Heart left ventricle (tissue), 13 donors: ENCODE measurements around the gene TMEM106B.

Experiments
- POLR2A ChIP-seq, 2 donors: fragments of 450-650 bp; IDR thresholded peaks; one replicate each; pipeline ENCODE4 v1.6.1; 2017; ENCODE audit warnings: antibody characterized with exemption in 2 of 2, mild to moderate bottlenecking in 2 of 2, moderate library complexity in 2 of 2
- TF ChIP-seq, protein P1 (sequence below), 12 donors: fragments of 200-600 bp; sonication (generic) in 4 of 12; IDR thresholded peaks; one replicate each; pipeline versions ENCODE4 v1.5.0 to v1.8.0; 2018 to 2022; ENCODE audit warnings: antibody characterized with exemption in 12 of 12, mild to moderate bottlenecking in 5 of 12
- donor health status: ischemic (EF 13 %, LVEDD 7.1; RV severe dilation, severe dysfunction).
- donor health status: DM: no; HTN: yes; CAD: no.
- donor health status: DM: no; HTN: no; CAD: no.
- donor health status: ischemic (EF 25% LVEDD 6.9; RV normal size, moderate dysfunction).
- donor health status: ischemic (EF 25% LVEDD 5.7; RV mildly dilated, moderate dysfunction).
- donor health status: ischemic (EF 35%, LVEDD 5.7; RV mildly dilated, moderate dysfunction).
- donor health status: nonischemic (EF 11% LVEDD 7.7; RV severe dilation, severe dysfunction).
- donor health status: DM: yes; HTN: yes; CAD: no.
- donor health status: PGD.
- donor health status: ischemic (EF 29% LVEDD 5.4; RV normal size, mild dysfunction).
- donor health status: nonischemic (EF 23%, LVEDD 6.1; RV moderate dilation, normal function).

GRCh38 chr7:12289996-12290395 is 78.9 kb downstream of the TMEM106B start:
- TF ChIP-seq, protein P1, sequence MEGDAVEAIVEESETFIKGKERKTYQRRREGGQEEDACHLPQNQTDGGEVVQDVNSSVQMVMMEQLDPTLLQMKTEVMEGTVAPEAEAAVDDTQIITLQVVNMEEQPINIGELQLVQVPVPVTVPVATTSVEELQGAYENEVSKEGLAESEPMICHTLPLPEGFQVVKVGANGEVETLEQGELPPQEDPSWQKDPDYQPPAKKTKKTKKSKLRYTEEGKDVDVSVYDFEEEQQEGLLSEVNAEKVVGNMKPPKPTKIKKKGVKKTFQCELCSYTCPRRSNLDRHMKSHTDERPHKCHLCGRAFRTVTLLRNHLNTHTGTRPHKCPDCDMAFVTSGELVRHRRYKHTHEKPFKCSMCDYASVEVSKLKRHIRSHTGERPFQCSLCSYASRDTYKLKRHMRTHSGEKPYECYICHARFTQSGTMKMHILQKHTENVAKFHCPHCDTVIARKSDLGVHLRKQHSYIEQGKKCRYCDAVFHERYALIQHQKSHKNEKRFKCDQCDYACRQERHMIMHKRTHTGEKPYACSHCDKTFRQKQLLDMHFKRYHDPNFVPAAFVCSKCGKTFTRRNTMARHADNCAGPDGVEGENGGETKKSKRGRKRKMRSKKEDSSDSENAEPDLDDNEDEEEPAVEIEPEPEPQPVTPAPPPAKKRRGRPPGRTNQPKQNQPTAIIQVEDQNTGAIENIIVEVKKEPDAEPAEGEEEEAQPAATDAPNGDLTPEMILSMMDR (IDR thresholded peaks at IDR 0.05): no peak
- TF ChIP-seq POLR2A (IDR thresholded peaks at IDR 0.05): no peak
